ENCODE results near the gene VWF. TPM values are rescaled to one million over a fixed set of nuclear protein-coding genes. Genes with fewer than 3 reads are reported as not detected.

The VWF gene
- total and polyA plus RNA-seq, 2 donors (not counting 1 experiment from before 2014, with no cell fraction given) = not detected

- CTCF ChIA-PET = interaction anchor here (1.0 kb wide), 1 partner anchor 208 kb away, joined by 3 read pairs; no protein-coding TSS in a partner anchor
- Mint-ChIP-seq H3K27ac (no peak overlapping the region), H3K4me3 (no peak overlapping the region), H3K9me3 (ENCODE audit: insufficient read depth) (no peaks in the 10 kb centered on the region), H3K27me3 (peaks cover 46% of the 10 kb centered on the region), H3K4me1 (peaks cover 4% of the 10 kb centered on the region)
- TF ChIP-seq, protein P1, sequence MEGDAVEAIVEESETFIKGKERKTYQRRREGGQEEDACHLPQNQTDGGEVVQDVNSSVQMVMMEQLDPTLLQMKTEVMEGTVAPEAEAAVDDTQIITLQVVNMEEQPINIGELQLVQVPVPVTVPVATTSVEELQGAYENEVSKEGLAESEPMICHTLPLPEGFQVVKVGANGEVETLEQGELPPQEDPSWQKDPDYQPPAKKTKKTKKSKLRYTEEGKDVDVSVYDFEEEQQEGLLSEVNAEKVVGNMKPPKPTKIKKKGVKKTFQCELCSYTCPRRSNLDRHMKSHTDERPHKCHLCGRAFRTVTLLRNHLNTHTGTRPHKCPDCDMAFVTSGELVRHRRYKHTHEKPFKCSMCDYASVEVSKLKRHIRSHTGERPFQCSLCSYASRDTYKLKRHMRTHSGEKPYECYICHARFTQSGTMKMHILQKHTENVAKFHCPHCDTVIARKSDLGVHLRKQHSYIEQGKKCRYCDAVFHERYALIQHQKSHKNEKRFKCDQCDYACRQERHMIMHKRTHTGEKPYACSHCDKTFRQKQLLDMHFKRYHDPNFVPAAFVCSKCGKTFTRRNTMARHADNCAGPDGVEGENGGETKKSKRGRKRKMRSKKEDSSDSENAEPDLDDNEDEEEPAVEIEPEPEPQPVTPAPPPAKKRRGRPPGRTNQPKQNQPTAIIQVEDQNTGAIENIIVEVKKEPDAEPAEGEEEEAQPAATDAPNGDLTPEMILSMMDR (IDR thresholded peaks at IDR 0.05) = no peak
- no peak for TF ChIP-seq EZH2 (IDR thresholded peaks at IDR 0.05; ENCODE audit: borderline replicate concordance, insufficient read depth, low read depth, low read length, poor library complexity, severe bottlenecking)
- 80% methylated on average over 1 of the region's 8 CpGs for WGBS (ENCODE audit: insufficient coverage)
- Histone ChIP-seq H3K27me3 (replicated peaks in 1 of 4; ENCODE audit: control extremely low read depth in 1 of 4, control insufficient read depth in 3 of 4, insufficient read depth in 4 of 4, low read length in 3 of 4) (peaks cover 0 to 7% (median 0%) of the 10 kb centered on the region in 4 experiments), H3K4me3 (ENCODE audit: control extremely low read depth in 1 of 5, extremely low read depth in 1 of 5, insufficient read depth in 1 of 5, low read depth in 2 of 5, low read length in 4 of 5) (no peak overlapping the region), H3K4me2 (replicated peaks; ENCODE audit: low read depth, low read length, poor library complexity, severe bottlenecking) (no peak overlapping the region), H4K20me1 (ENCODE audit: control insufficient read depth, insufficient read depth, low read length, poor library complexity, severe bottlenecking) (no peaks in the 10 kb centered on the region), H3K4me1 (ENCODE audit: control insufficient read depth in 2 of 2, insufficient read depth in 2 of 2, low read length in 2 of 2) (peaks cover 1 to 2% of the 10 kb centered on the region in 2 donors), H3K27ac (ENCODE audit: low read length in 2 of 2) (no peak overlapping the region), H3K36me3 (replicated peaks in 1 of 2; ENCODE audit: control extremely low read depth in 1 of 2, control insufficient read depth in 1 of 2, extremely low read depth in 1 of 2, insufficient read depth in 2 of 2, low read length in 1 of 2) (no peaks in the 10 kb centered on the region), H3K9me3 (ENCODE audit: control extremely low read depth in 1 of 3, control insufficient read depth in 2 of 3, insufficient read depth in 1 of 3, low read length in 2 of 3) (no peaks in the 10 kb centered on the region), H3K79me2 (ENCODE audit: control insufficient read depth, insufficient read depth, low read length) (no peaks in the 10 kb centered on the region), H3K9ac (ENCODE audit: low read length) (no peak overlapping the region), H2AFZ (ENCODE audit: insufficient read depth, low read depth, low read length, poor library complexity, severe bottlenecking) (no peak overlapping the region)
- intact Hi-C loops (cut with micrococcal nuclease) = loop anchor here (10.0 kb wide), 1 partner anchor 125 kb away; no protein-coding TSS in a partner anchor
- ATAC-seq (ENCODE audit: low read depth) (no peak), DNase-seq (no peak)
- POLR2A ChIA-PET = no interaction called here
Observed at GRCh38 chr12:6069437-6070093, 54.9 kb downstream of the VWF start.

DNA sequence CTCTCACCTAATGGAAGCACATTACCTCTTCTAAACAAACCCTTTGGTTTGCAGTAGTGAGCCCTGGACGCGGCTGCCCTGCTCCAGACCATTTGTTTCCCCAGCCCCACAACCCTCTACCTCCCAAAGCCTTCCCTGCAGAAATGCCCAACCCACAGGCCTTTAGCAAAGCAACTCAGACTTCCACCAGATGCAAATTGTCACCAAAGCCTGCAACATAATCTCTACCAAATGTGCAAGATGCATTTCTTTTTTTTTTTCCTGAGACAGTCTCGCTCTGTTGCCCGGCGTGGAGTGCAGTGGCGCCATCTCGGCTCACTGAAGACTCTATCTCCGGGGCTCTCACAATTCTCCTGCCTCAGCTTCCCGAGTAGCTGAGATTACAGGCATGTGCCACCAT lies 56.2 kb downstream of the VWF start:
- Histone ChIP-seq H3K27me3 (replicated peaks in 1 of 4; ENCODE audit: control extremely low read depth in 1 of 4, control insufficient read depth in 3 of 4, insufficient read depth in 4 of 4, low read length in 3 of 4) (no peaks in the 10 kb centered on the region), H3K9me3 (ENCODE audit: control extremely low read depth in 1 of 3, control insufficient read depth in 2 of 3, insufficient read depth in 1 of 3, low read length in 2 of 3) (no peaks in the 10 kb centered on the region), H3K9ac (ENCODE audit: low read length) (no peak overlapping the region), H3K4me1 (ENCODE audit: control insufficient read depth in 2 of 2, insufficient read depth in 2 of 2, low read length in 2 of 2) (no peaks in the 10 kb centered on the region), H3K4me2 (replicated peaks; ENCODE audit: low read depth, low read length, poor library complexity, severe bottlenecking) (no peak overlapping the region), H2AFZ (ENCODE audit: insufficient read depth, low read depth, low read length, poor library complexity, severe bottlenecking) (no peak overlapping the region), H3K36me3 (replicated peaks in 1 of 2; ENCODE audit: control extremely low read depth in 1 of 2, control insufficient read depth in 1 of 2, extremely low read depth in 1 of 2, insufficient read depth in 2 of 2, low read length in 1 of 2) (no peaks in the 10 kb centered on the region), H3K4me3 (ENCODE audit: control extremely low read depth in 1 of 5, extremely low read depth in 1 of 5, insufficient read depth in 1 of 5, low read depth in 2 of 5, low read length in 4 of 5) (no peak overlapping the region), H3K79me2 (ENCODE audit: control insufficient read depth, insufficient read depth, low read length) (no peaks in the 10 kb centered on the region), H4K20me1 (ENCODE audit: control insufficient read depth, insufficient read depth, low read length, poor library complexity, severe bottlenecking) (no peaks in the 10 kb centered on the region), H3K27ac (ENCODE audit: low read length in 2 of 2) (no peak overlapping the region)
- Mint-ChIP-seq H3K27me3 (peaks cover 41% of the 10 kb centered on the region), H3K4me1 (no peaks in the 10 kb centered on the region), H3K27ac (no peak overlapping the region), H3K4me3 (no peak overlapping the region), H3K9me3 (ENCODE audit: insufficient read depth) (no peaks in the 10 kb centered on the region)
- intact Hi-C loops (cut with micrococcal nuclease) = loop anchor here (10.0 kb wide), 1 partner anchor 127 kb away; no protein-coding TSS in a partner anchor
- DNase-seq (no peak), ATAC-seq (ENCODE audit: low read depth) (no peak)
- WGBS (ENCODE audit: insufficient coverage) = over 99% methylated on average over 9 of the region's 9 CpGs
- no peak for TF ChIP-seq EZH2 (IDR thresholded peaks at IDR 0.05; ENCODE audit: borderline replicate concordance, insufficient read depth, low read depth, low read length, poor library complexity, severe bottlenecking)
- TF ChIP-seq, protein P1 (IDR thresholded peaks at IDR 0.05) = no peak
- CTCF ChIA-PET = interaction anchor here (0.7 kb wide), 1 partner anchor 212 kb away, joined by 4 read pairs; no protein-coding TSS in a partner anchor
- POLR2A ChIA-PET = no interaction called here
